K562 (cell line): ENCODE results near the gene ARFGAP3. TPM values are rescaled to one million over a fixed set of nuclear protein-coding genes. Genes with fewer than 3 reads are reported as not detected.

Experiments used
- ATAC-seq: fragments of 200-7000 bp; cut with Tn5 transposase; 3 replicates; pipeline ENCODE4 v1.9.1; 2020; ENCODE audit warnings: moderate library complexity
- BruUV-seq: library from RNA; stranded (reverse); fragments of 400-500 nt; replicated peaks from 2 replicates; lab custom pipeline; 2021; lab: Mats Ljungman, UMichigan
- CTCF ChIA-PET: fragments of 300-600 bp; formaldehyde crosslinking; extraction: SDS; loops from one replicate; lab custom pipeline; 2021; ENCODE audit warnings: low intra/inter-chr PET ratio; lab: Yijun Ruan, JAX
- POLR2A ChIA-PET: fragments of 300-600, 350-650 bp; sonication (Branson Sonifier 250); formaldehyde crosslinking; extraction: SDS; loops from one replicate; lab custom pipeline; 2021; ENCODE audit warnings: antibody characterized with exemption, inconsistent platforms; lab: Yijun Ruan, JAX
- DNase-seq, 4 experiments: peaks; one replicate each; pipeline versions ENCODE4 v3.0.0 to v3.0.0-alpha.2; 2011 to 2018; ENCODE audit warnings: low spot score in 3 of 4, mixed read lengths in 3 of 4; ENCODE audit errors: extremely low read depth in 1 of 4
- FAIRE-seq: peaks from 2 replicates; lab custom pipeline; 2011; peaks lifted over from hg19 to GRCh38; lab: Jason Lieb, UNC
- H2AFZ ChIP-seq: 2 replicates; pipeline ENCODE4 v1.6.0; 2011; ENCODE audit warnings: low read depth, low read length, control low read depth, inconsistent platforms
- H3K27ac ChIP-seq: fragments of 200-600 bp; 3 replicates; pipeline ENCODE4 v1.8.0; 2011; ENCODE audit warnings: low read depth, mild to moderate bottlenecking, control low read depth, inconsistent platforms, low read length, moderate library complexity, mixed read lengths; ENCODE audit errors: extremely low read depth
- H3K27me3 ChIP-seq, 2 experiments: fragments of 300-600 bp in 1 of 2; 2 replicates in 1 of 2; 3 replicates in 1 of 2; pipeline versions ENCODE4 v1.6.0 to v1.8.0; 2011; ENCODE audit warnings: inconsistent platforms in 2 of 2, low read length in 2 of 2, mild to moderate bottlenecking in 1 of 2, mixed read lengths in 1 of 2, moderate library complexity in 1 of 2; ENCODE audit not compliant: control insufficient read depth in 2 of 2, insufficient read depth in 2 of 2
- H3K36me3 ChIP-seq: fragments of 300-600 bp; 3 replicates; pipeline ENCODE4 v1.8.0; 2011; ENCODE audit warnings: mild to moderate bottlenecking, low read length, inconsistent platforms; ENCODE audit not compliant: control insufficient read depth, insufficient read depth
- H3K4me1 ChIP-seq, 2 experiments: fragments of 200-600 bp in 1 of 2; replicated peaks in 1 of 2; 2 replicates in 1 of 2; 3 replicates in 1 of 2; pipeline versions ENCODE4 v1.5.1 to v1.8.0; 2011; ENCODE audit warnings: inconsistent platforms in 2 of 2, low read length in 2 of 2, mild to moderate bottlenecking in 1 of 2, mixed read lengths in 1 of 2, moderate library complexity in 1 of 2; ENCODE audit not compliant: control insufficient read depth in 2 of 2, insufficient read depth in 2 of 2
- H3K4me2 ChIP-seq: 2 replicates; pipeline ENCODE4 v1.6.1; 2011; ENCODE audit warnings: low read length, control low read depth, inconsistent platforms, mixed read lengths; ENCODE audit not compliant: insufficient read depth
- H3K4me3 ChIP-seq: fragments of 200-600 bp; sonication (generic), shearing (Covaris generic); 2 replicates; pipeline ENCODE4 v1.5.1; 2016; ENCODE audit warnings: control low read depth, inconsistent platforms
- H3K79me2 ChIP-seq: fragments of 200-600 bp; 3 replicates; pipeline ENCODE4 v1.8.0; 2011; ENCODE audit warnings: low read length, inconsistent platforms; ENCODE audit not compliant: control insufficient read depth, insufficient read depth
- H3K9ac ChIP-seq, 2 experiments: 2 replicates each; pipeline versions ENCODE4 v1.6.0 to v1.6.1; 2011; ENCODE audit warnings: low read depth in 2 of 2, low read length in 2 of 2, control low read depth in 1 of 2, inconsistent platforms in 1 of 2, mild to moderate bottlenecking in 1 of 2, mixed read lengths in 1 of 2; ENCODE audit not compliant: insufficient read depth in 1 of 2
- H3K9me1 ChIP-seq: one replicate; pipeline ENCODE4 v1.6.0; 2011; ENCODE audit warnings: inconsistent platforms, mild to moderate bottlenecking, low read length, moderate library complexity; ENCODE audit not compliant: control insufficient read depth, insufficient read depth
- H3K9me3 ChIP-seq: replicated peaks from 2 replicates; pipeline ENCODE4 v1.5.1; 2011; ENCODE audit warnings: low read depth, low read length, inconsistent platforms; ENCODE audit not compliant: control insufficient read depth, insufficient read depth
- H4K20me1 ChIP-seq: replicated peaks from 2 replicates; pipeline ENCODE4 v1.6.1; 2011; ENCODE audit warnings: low read length, inconsistent platforms, mixed read lengths; ENCODE audit not compliant: control insufficient read depth, insufficient read depth
- GTF2A2 ChIP-seq: IDR thresholded peaks from 2 replicates; pipeline ENCODE4 v1.6.1; 2016; ENCODE audit warnings: mild to moderate bottlenecking, missing genetic modification characterization, missing compliant biosample characterization
- ILK ChIP-seq: fragments of 450-650 bp; IDR thresholded peaks from 2 replicates; pipeline ENCODE4 v1.6.1; 2016; ENCODE audit warnings: missing genetic modification characterization, low read depth, mild to moderate bottlenecking, missing compliant biosample characterization, moderate library complexity, borderline replicate concordance
- JUN ChIP-seq, 2 experiments: sonication (generic) in 1 of 2; formaldehyde crosslinking in 1 of 2; IDR thresholded peaks; 2 replicates each; pipeline versions ENCODE4 v1.6.1 to v1.8.0; 2012 to 2022; ENCODE audit warnings: borderline replicate concordance in 2 of 2, mild to moderate bottlenecking in 2 of 2, improper control_type of control experiment in 1 of 2, low read depth in 1 of 2, low read length in 1 of 2, missing genetic modification reagents in 1 of 2
- MIER1 ChIP-seq: fragments of 450-650 bp; IDR thresholded peaks from 2 replicates; pipeline ENCODE4 v1.6.1; 2016; ENCODE audit warnings: antibody characterized with exemption, mild to moderate bottlenecking, low read depth
- OTX1 ChIP-seq: fragments of 450-650 bp; formaldehyde crosslinking; IDR thresholded peaks from 2 replicates; pipeline ENCODE4 v1.4.0; 2022; ENCODE audit warnings: mild to moderate bottlenecking
- POLR2H ChIP-seq: IDR thresholded peaks from 2 replicates; pipeline ENCODE4 v1.6.1; 2016; ENCODE audit warnings: missing genetic modification characterization, low read depth, mild to moderate bottlenecking, control low read depth, missing compliant biosample characterization, moderate library complexity
- ZNF165 ChIP-seq: fragments of 250-450 bp; sonication (Bioruptor Pico); IDR thresholded peaks from 2 replicates; pipeline ENCODE4 v1.4.0; 2020; ENCODE audit warnings: borderline replicate concordance
- WGBS: fragments of 100-300 bp; shearing (Covaris generic); methylation state at CpG from one replicate; pipeline ENCODE4 v1.1.6; 2016; ENCODE audit warnings: low coverage, mixed read lengths; ENCODE audit not compliant: insufficient coverage; ENCODE audit errors: missing lambda C conversion rate; 5-methylcytosine and 5-hydroxymethylcytosine counted together
- in situ Hi-C: fragments of 300-500 bp; cut with MboI; formaldehyde crosslinking; loops from 4 replicates; pipeline ENCODE4 v1.15.0; 2018; ENCODE audit warnings: inconsistent platforms, mixed read lengths
- intact Hi-C: fragments of 100-400 bp; cut with micrococcal nuclease; formaldehyde crosslinking; loops from 2 replicates; pipeline ENCODE4 v1.14.2; 2022
- polyA plus RNA-seq, 8 experiments: library from polyadenylated mRNA; depleted of rRNA in 4 of 8; stranded (reverse) in 5 of 8; unstranded in 3 of 8; fragments of >200 nt; fragmentation: Nextera tagmentation in 2 of 8; fragmentation: Illumina TruSeq in 1 of 8; extraction: Ambion mirVana in 2 of 8; extraction: Trizol in 1 of 8; gene quantifications; 2 replicates each; pipeline versions ENCODE4 v1.2.1 to v1.2.3, GENCODE V29; 2011 to 2014; ENCODE audit warnings: inconsistent platforms in 1 of 8, missing spikeins in 1 of 8
- total RNA-seq, 7 experiments: library from RNA; depleted of rRNA in 6 of 7; stranded (reverse); fragments of >200 nt in 6 of 7; fragmentation: Illumina TruSeq in 2 of 7; extraction: Trizol in 2 of 7; gene quantifications; 2 replicates each; pipeline versions ENCODE4 v1.2.1 to v1.2.3, GENCODE V29; 2011 to 2021; ENCODE audit warnings: low replicate concordance in 1 of 7
- TF ChIP-seq, protein P1 (sequence below), 2 experiments: fragments of 450-650 bp in 1 of 2; sonication (generic) in 1 of 2; formaldehyde crosslinking in 1 of 2; IDR thresholded peaks; 2 replicates each; pipeline versions ENCODE4 v1.7.1 to v1.9.0; 2016 to 2022; ENCODE audit warnings: inconsistent platforms in 1 of 2, mild to moderate bottlenecking in 1 of 2, missing genetic modification reagents in 1 of 2
- TF ChIP-seq, protein P2 (sequence below): sonication (generic); formaldehyde crosslinking; IDR thresholded peaks from 2 replicates; pipeline ENCODE4 v1.8.1; 2023; ENCODE audit warnings: mild to moderate bottlenecking, missing genetic modification reagents

Gene ARFGAP3
- total and polyA plus RNA-seq, 9 of the 15 experiments (the other 6 are each of a cell fraction or from before 2014, with no cell fraction given) = 14.2 to 31.9 (median 22.7) TPM

DNA sequence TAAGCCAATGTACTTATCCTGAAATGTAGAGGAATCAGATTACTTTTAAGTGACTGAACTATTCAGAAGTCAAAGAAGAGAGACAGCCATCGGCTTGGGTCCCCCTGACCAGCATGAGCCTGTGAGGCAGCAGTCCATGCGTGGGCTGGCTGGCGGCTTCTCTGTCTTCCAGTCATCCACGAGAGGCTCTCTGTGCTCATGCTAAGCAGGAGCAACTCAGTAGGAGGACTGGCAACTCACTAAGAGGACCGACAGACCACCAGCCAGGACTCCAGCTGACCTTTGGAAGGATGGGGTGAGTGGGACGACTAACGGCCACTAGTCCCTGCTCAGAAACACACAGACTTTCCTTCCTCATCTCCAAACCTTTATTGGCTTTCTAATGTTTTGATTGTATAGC, 43.6 kb downstream of the ARFGAP3 start:
- peaks cover 7% of the 10 kb centered on the region; the same call in 2 of the 3 replicates for H3K36me3 ChIP-seq
- POLR2A ChIA-PET = no interaction called here
- no peaks in the 10 kb centered on the region for H3K9me1 ChIP-seq
- H3K4me2 ChIP-seq = no peak overlapping the region
- no TSS peak for BruUV-seq
- H3K27me3 ChIP-seq = no peaks in the 10 kb centered on the region
- no peak overlapping the region; a peak in 1 of 4 replicates for H3K9ac ChIP-seq
- H3K27ac ChIP-seq = no peak overlapping the region
- ATAC-seq (no peak), DNase-seq (no peak), FAIRE-seq (no peak)
- in situ Hi-C loops = no loop called here
- H3K4me1 ChIP-seq = no peaks in the 10 kb centered on the region
- 55% methylated on average over 4 of the region's 7 CpGs for WGBS
- H3K79me2 ChIP-seq = no peaks in the 10 kb centered on the region
- H3K9me3 ChIP-seq = no peaks in the 10 kb centered on the region
- H3K4me3 ChIP-seq = no peak overlapping the region
- no peaks in the 10 kb centered on the region for H4K20me1 ChIP-seq
- intact Hi-C loops = no loop called here
- CTCF ChIA-PET = no interaction called here
- no peak overlapping the region for H2AFZ ChIP-seq
- TF ChIP-seq ILK (no peak), ZNF165 (CRISPR knock-in tag) (no peak), OTX1 (CRISPR knock-in tag) (no peak), POLR2H (no peak), JUN (IDR thresholded peaks at IDR 0.05; ENCODE audit: borderline replicate concordance, low read depth, low read length) (no peak), JUN (CRISPR knock-in tag; IDR thresholded peaks at IDR 0.05; ENCODE audit: borderline replicate concordance) (no peak), GTF2A2 (tag) (no peak), MIER1 (no peak)
- TF ChIP-seq, protein P1, sequence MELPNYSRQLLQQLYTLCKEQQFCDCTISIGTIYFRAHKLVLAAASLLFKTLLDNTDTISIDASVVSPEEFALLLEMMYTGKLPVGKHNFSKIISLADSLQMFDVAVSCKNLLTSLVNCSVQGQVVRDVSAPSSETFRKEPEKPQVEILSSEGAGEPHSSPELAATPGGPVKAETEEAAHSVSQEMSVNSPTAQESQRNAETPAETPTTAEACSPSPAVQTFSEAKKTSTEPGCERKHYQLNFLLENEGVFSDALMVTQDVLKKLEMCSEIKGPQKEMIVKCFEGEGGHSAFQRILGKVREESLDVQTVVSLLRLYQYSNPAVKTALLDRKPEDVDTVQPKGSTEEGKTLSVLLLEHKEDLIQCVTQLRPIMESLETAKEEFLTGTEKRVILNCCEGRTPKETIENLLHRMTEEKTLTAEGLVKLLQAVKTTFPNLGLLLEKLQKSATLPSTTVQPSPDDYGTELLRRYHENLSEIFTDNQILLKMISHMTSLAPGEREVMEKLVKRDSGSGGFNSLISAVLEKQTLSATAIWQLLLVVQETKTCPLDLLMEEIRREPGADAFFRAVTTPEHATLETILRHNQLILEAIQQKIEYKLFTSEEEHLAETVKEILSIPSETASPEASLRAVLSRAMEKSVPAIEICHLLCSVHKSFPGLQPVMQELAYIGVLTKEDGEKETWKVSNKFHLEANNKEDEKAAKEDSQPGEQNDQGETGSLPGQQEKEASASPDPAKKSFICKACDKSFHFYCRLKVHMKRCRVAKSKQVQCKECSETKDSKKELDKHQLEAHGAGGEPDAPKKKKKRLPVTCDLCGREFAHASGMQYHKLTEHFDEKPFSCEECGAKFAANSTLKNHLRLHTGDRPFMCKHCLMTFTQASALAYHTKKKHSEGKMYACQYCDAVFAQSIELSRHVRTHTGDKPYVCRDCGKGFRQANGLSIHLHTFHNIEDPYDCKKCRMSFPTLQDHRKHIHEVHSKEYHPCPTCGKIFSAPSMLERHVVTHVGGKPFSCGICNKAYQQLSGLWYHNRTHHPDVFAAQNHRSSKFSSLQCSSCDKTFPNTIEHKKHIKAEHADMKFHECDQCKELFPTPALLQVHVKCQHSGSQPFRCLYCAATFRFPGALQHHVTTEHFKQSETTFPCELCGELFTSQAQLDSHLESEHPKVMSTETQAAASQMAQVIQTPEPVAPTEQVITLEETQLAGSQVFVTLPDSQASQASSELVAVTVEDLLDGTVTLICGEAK (IDR thresholded peaks at IDR 0.05) = no peak
- TF ChIP-seq, protein P1 (CRISPR knock-in tag; IDR thresholded peaks at IDR 0.05) = no peak
- TF ChIP-seq, protein P2, sequence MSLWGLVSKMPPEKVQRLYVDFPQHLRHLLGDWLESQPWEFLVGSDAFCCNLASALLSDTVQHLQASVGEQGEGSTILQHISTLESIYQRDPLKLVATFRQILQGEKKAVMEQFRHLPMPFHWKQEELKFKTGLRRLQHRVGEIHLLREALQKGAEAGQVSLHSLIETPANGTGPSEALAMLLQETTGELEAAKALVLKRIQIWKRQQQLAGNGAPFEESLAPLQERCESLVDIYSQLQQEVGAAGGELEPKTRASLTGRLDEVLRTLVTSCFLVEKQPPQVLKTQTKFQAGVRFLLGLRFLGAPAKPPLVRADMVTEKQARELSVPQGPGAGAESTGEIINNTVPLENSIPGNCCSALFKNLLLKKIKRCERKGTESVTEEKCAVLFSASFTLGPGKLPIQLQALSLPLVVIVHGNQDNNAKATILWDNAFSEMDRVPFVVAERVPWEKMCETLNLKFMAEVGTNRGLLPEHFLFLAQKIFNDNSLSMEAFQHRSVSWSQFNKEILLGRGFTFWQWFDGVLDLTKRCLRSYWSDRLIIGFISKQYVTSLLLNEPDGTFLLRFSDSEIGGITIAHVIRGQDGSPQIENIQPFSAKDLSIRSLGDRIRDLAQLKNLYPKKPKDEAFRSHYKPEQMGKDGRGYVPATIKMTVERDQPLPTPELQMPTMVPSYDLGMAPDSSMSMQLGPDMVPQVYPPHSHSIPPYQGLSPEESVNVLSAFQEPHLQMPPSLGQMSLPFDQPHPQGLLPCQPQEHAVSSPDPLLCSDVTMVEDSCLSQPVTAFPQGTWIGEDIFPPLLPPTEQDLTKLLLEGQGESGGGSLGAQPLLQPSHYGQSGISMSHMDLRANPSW (CRISPR knock-in tag) = no peak
